ENCODE measurements around the gene IFT122.

The IFT122 gene

GRCh38 chr3:129530251-129530791, 90.3 kb downstream of the IFT122 start:
- TF ChIP-seq CTCF (IDR thresholded peaks at IDR 0.05; ENCODE audit: borderline replicate concordance, insufficient read depth, low read depth, low read length), result no peak
- H3K4me3 ChIP-seq (ENCODE audit: low read depth, low read length), result no peak overlapping the region

GRCh38 chr3:129530821-129531220, 90.8 kb downstream of the IFT122 start:
- no peak for TF ChIP-seq CTCF (IDR thresholded peaks at IDR 0.05; ENCODE audit: borderline replicate concordance, insufficient read depth, low read depth, low read length)

GRCh38 chr3:129531699-129532098, 91.7 kb downstream of the IFT122 start:
- no peak for TF ChIP-seq CTCF (IDR thresholded peaks at IDR 0.05; ENCODE audit: borderline replicate concordance, insufficient read depth, low read depth, low read length)
- H3K4me3 ChIP-seq (ENCODE audit: low read depth, low read length), result no peak overlapping the region

More at GRCh38 chr3:129530821-129531220, 90.8 kb downstream of the IFT122 start:
- H3K4me3 ChIP-seq (ENCODE audit: low read depth, low read length), result no peak overlapping the region

- no peak overlapping the region for H3K4me3 ChIP-seq (ENCODE audit: low read depth, low read length)
- TF ChIP-seq CTCF (IDR thresholded peaks at IDR 0.05; ENCODE audit: borderline replicate concordance, insufficient read depth, low read depth, low read length), result no peak
Observed at GRCh38 chr3:129532261-129532660, 92.2 kb downstream of the IFT122 start.

GRCh38 chr3:129533406-129533805, 93.4 kb downstream of the IFT122 start:
- no peak for TF ChIP-seq CTCF (IDR thresholded peaks at IDR 0.05; ENCODE audit: borderline replicate concordance, insufficient read depth, low read depth, low read length)
- no peak overlapping the region for H3K4me3 ChIP-seq (ENCODE audit: low read depth, low read length)

- no peak for TF ChIP-seq CTCF (IDR thresholded peaks at IDR 0.05; ENCODE audit: borderline replicate concordance, insufficient read depth, low read depth, low read length)
- H3K4me3 ChIP-seq (ENCODE audit: low read depth, low read length), result no peak overlapping the region
Observed at GRCh38 chr3:129534428-129535027, 94.5 kb downstream of the IFT122 start.

GRCh38 chr3:129535075-129535474, 95.1 kb downstream of the IFT122 start:
- H3K4me3 ChIP-seq (ENCODE audit: low read depth, low read length), result no peak overlapping the region
- TF ChIP-seq CTCF (IDR thresholded peaks at IDR 0.05; ENCODE audit: borderline replicate concordance, insufficient read depth, low read depth, low read length), result no peak
